Renal cortical epithelial cell (primary cell): ENCODE measurements around the gene SLC26A1. TPM values are rescaled to one million over a fixed set of nuclear protein-coding genes. Genes with fewer than 3 reads are reported as not detected.
A peak's percentile ranks its signal among the peaks of the same experiment; 100 is the strongest.

Experiments
- DNase-seq: peaks from one replicate; pipeline ENCODE4 v3.0.0-alpha.2; 2011; ENCODE audit warnings: low read depth
- total RNA-seq: library from RNA; depleted of rRNA; stranded (reverse); fragments of >200 nt; gene quantifications from 2 replicates; pipeline ENCODE4 v1.2.3, GENCODE V29; 2014

The SLC26A1 gene
- total RNA-seq, 1 donor from 2014 or later, result 3.1 TPM

- DNase-seq, result no peak
Observed at GRCh38 chr4:1028574-1029220, 35.5 kb upstream of the SLC26A1 start.

GRCh38 chr4:1027915-1028238 is 34.7 kb upstream of the SLC26A1 start:
- DNase-seq, result no peak

- DNase-seq, result no peak
Observed at GRCh38 chr4:1027219-1027914, 34.2 kb upstream of the SLC26A1 start.

- peak; percentile 16 for DNase-seq
Observed at GRCh38 chr4:1026115-1026514, 32.9 kb upstream of the SLC26A1 start.

GRCh38 chr4:1024882-1025545 is 31.8 kb upstream of the SLC26A1 start:
- DNase-seq, result no peak

GRCh38 chr4:1023895-1024740 is 30.9 kb upstream of the SLC26A1 start:
- no peak for DNase-seq

GRCh38 chr4:1023075-1023640 is 30.0 kb upstream of the SLC26A1 start:
- DNase-seq, result no peak

GRCh38 chr4:1022739-1023066 is 29.5 kb upstream of the SLC26A1 start:
- no peak for DNase-seq

GRCh38 chr4:1022051-1022738 is 29.0 kb upstream of the SLC26A1 start:
- DNase-seq, result no peak

- DNase-seq, result no peak
Observed at GRCh38 chr4:1021386-1022050, 28.3 kb upstream of the SLC26A1 start.

- DNase-seq, result no peak
Observed at GRCh38 chr4:1019729-1020470, 26.7 kb upstream of the SLC26A1 start.

- DNase-seq, result no peak
Observed at GRCh38 chr4:1019320-1019719, 26.1 kb upstream of the SLC26A1 start.

- DNase-seq, result no peak
Observed at GRCh38 chr4:1018147-1019020, 25.2 kb upstream of the SLC26A1 start.

- no peak for DNase-seq
Observed at GRCh38 chr4:1017706-1018105, 24.5 kb upstream of the SLC26A1 start.

- DNase-seq, result no peak
Observed at GRCh38 chr4:1017211-1017610, 24.0 kb upstream of the SLC26A1 start.

- DNase-seq, result no peak
Observed at GRCh38 chr4:1015746-1016145, 22.5 kb upstream of the SLC26A1 start.

GRCh38 chr4:1015179-1015578 is 22.0 kb upstream of the SLC26A1 start:
- no peak for DNase-seq

- DNase-seq, result no peak
Observed at GRCh38 chr4:1014291-1015167, 21.3 kb upstream of the SLC26A1 start.
